ENCODE data around the gene OSM. TPM values are rescaled to one million over a fixed set of nuclear protein-coding genes. Genes with fewer than 3 reads are reported as not detected.

OSM gene
- total RNA-seq, 1 donor from 2014 or later, result not detected

DNA sequence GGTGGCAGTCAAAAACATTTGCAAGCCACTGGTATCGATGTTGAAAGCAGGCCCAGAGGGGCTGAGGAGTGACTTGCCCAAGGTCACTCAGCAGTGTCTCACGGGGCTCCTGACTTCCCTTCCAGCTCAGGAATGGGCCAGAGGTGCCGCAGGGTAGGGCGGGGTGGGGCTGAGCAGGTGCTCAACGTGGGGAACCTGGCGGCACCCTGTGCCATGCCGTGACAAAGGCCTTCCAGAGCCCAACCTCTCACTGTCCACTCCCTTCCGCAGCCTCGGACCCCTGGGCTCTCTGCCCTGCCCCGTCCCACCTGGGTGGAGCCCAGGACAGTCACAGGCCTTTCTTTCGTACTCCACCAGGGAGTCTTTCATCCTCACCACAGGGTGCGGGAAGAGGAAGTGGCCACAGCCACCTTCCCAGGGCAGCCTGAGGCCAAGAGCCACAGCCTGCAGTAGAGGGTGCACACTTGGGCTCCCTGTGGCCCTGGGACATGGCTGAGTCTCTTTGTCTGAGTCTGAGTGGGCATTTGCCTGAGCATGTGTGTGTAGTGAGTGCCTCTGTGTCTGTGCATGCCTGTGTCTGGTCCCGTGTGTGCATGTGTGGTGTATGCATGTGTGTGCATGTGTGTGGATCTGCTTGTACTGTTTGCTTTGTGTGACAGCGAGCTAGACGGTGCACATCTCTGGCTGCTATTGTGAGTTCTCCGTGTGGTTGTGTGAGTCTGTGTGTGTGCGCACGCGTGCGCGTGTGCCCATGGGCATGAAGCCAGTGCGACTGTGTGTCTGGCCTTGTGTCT, 14.0 kb downstream of the OSM start:
- DNase-seq (ENCODE audit: low read depth), result no peak
- H3K36me3 ChIP-seq (ENCODE audit: control insufficient read depth, insufficient read depth, low read length), result peaks cover 4% of the 10 kb centered on the region
- no peak overlapping the region for H3K4me3 ChIP-seq (ENCODE audit: low read depth, low read length)
- TF ChIP-seq, protein P1, sequence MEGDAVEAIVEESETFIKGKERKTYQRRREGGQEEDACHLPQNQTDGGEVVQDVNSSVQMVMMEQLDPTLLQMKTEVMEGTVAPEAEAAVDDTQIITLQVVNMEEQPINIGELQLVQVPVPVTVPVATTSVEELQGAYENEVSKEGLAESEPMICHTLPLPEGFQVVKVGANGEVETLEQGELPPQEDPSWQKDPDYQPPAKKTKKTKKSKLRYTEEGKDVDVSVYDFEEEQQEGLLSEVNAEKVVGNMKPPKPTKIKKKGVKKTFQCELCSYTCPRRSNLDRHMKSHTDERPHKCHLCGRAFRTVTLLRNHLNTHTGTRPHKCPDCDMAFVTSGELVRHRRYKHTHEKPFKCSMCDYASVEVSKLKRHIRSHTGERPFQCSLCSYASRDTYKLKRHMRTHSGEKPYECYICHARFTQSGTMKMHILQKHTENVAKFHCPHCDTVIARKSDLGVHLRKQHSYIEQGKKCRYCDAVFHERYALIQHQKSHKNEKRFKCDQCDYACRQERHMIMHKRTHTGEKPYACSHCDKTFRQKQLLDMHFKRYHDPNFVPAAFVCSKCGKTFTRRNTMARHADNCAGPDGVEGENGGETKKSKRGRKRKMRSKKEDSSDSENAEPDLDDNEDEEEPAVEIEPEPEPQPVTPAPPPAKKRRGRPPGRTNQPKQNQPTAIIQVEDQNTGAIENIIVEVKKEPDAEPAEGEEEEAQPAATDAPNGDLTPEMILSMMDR (IDR thresholded peaks at IDR 0.05; ENCODE audit: insufficient read depth, low read length, poor library complexity, severe bottlenecking), result no peak
- H3K27me3 ChIP-seq (ENCODE audit: control insufficient read depth, insufficient read depth, low read length), result no peaks in the 10 kb centered on the region

DNA sequence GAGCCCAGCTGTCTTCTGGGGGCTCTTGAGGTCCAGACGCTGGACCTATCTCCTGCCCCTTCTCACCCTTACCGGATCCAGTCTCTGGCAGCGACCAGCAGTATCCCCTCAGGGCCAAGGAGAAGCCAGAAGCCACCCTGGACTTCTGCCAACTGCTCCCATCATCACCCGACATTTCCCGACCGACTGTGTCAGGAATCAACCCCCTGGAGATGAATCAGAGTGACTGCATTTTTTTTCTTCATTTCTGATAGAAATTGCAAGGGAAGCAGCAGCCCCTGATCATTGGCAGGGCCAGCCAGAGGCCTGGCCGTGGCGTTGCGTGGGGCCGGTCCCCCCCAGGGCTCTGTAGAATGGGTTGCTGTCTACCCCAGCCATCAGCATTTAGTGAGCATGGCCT, 14.9 kb downstream of the OSM start:
- no peak for DNase-seq (ENCODE audit: low read depth)
- H3K36me3 ChIP-seq (ENCODE audit: control insufficient read depth, insufficient read depth, low read length), result peaks cover 4% of the 10 kb centered on the region
- no peak overlapping the region for H3K4me3 ChIP-seq (ENCODE audit: low read depth, low read length)
- TF ChIP-seq, protein P1 (IDR thresholded peaks at IDR 0.05; ENCODE audit: insufficient read depth, low read length, poor library complexity, severe bottlenecking), result no peak
- no peaks in the 10 kb centered on the region for H3K27me3 ChIP-seq (ENCODE audit: control insufficient read depth, insufficient read depth, low read length)

DNA sequence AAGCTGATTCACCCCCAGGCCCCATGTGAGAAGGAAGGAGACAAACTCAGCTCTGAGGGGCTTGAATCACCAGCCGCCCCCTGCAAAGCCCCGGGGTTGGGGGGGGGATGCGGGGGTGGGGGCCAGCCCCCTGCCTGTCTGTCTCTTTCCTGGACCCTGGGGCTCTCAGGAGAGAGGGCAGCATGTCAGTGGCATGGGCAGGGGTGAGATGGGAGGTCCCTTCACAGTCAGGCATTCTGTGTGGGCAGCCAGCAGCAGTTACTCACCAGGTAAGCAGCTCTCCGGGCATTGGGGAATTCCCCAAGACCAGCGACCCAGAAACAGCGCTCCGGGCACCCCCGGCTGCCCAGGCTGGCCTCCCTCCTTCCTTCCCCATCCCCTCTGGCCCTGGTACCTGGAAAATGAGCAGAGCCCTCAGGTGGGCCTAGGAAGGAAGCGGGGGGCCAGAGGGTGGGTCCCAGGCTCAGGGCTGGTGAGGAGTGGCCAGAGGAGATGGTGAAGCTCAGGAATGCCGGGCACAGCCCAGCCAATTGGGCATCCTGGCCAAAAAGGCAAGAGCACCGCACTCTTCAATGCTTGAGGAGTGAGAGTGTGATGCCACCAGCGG, 15.9 kb downstream of the OSM start:
- TF ChIP-seq, protein P1 (IDR thresholded peaks at IDR 0.05; ENCODE audit: insufficient read depth, low read length, poor library complexity, severe bottlenecking), result no peak

DNA sequence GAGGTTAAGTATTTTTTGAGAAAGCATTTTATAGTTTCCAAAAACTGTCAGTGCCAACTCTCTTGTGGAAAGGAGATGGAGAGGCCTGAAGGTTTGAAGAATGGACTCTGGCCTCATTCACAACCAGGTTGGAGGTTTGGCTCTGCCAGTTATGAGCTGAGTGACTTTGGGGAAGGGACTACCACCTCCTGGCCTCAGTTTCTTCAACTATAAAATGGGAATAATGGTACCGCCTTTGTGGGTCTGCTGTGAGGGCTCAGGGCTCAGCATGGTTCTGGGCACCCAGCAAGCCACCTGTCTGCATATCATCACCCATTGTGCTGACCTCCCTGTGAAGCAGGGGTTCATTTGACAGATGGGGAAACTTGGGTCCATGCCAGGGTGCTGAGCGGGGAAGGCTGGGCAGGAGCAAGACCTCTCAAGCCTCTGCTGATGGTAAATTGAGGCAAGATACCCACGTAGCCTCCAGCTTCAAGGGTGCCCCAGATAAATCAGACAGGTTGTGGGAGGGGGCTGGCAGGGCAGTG, 16.5 kb downstream of the OSM start:
- Histone ChIP-seq H3K27me3 (ENCODE audit: control insufficient read depth, insufficient read depth, low read length) (no peaks in the 10 kb centered on the region), H3K4me3 (ENCODE audit: low read depth, low read length) (no peak overlapping the region), H3K36me3 (ENCODE audit: control insufficient read depth, insufficient read depth, low read length) (peaks cover 4% of the 10 kb centered on the region)
- TF ChIP-seq, protein P1 (IDR thresholded peaks at IDR 0.05; ENCODE audit: insufficient read depth, low read length, poor library complexity, severe bottlenecking), result no peak
- no peak for DNase-seq (ENCODE audit: low read depth)

More for the DNA sequence above, 15.9 kb downstream of the OSM start:
- no peaks in the 10 kb centered on the region for H3K27me3 ChIP-seq (ENCODE audit: control insufficient read depth, insufficient read depth, low read length)
- no peak overlapping the region for H3K4me3 ChIP-seq (ENCODE audit: low read depth, low read length)
- H3K36me3 ChIP-seq (ENCODE audit: control insufficient read depth, insufficient read depth, low read length), result peaks cover 4% of the 10 kb centered on the region
- DNase-seq (ENCODE audit: low read depth), result peak; percentile 92

DNA sequence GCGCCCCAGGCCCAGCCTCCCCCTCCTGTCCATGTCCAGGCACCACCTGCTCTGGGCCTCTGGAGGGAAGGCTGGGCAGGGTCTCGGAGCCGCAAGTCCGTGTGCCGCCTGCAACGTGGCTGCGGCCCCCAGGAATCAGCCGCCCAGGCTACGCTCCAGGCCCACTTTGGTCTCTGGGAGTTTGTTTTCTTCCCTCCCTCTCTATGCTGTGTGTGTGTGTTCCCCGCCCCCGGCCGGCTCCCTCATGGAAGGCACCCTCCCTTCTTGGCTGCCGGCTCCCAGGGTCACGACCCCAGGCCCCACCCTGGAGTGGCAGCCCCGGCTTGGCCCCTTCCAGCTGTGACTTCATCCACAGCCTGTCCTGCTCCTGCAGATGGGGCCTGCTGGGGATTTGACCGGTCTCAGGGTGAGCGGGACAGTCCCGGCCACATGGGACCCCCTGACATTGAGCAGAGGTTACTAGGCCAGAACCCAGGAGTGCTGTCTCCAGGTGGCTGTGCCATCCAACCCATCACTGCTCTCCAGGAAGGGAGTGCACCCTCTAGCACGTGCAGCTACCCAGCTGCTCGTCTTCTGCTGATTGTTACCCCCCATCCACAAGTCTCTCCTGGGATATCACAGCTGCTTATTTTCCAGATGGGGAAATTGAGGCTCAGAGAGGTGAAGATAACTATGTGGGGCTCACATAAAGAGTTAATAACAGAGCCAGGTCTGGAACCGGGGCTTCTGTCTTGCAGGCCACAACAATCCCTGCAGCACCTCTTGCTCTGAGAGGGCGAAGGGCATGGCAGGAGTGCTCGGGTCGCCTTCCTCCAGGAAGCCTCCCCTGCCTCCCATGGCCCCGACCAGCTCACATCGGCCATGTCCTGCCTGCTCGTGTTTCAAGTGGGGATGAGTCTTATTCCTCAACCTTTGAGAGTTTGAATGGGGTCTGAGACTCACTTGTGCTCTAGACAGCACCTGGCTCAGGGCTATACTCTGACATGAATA, 17.3 kb downstream of the OSM start:
- no peaks in the 10 kb centered on the region for H3K27me3 ChIP-seq (ENCODE audit: control insufficient read depth, insufficient read depth, low read length)
- H3K4me3 ChIP-seq (ENCODE audit: low read depth, low read length), result no peak overlapping the region
- DNase-seq (ENCODE audit: low read depth), result no peak
- TF ChIP-seq, protein P1 (IDR thresholded peaks at IDR 0.05; ENCODE audit: insufficient read depth, low read length, poor library complexity, severe bottlenecking), result no peak
- peaks cover 4% of the 10 kb centered on the region for H3K36me3 ChIP-seq (ENCODE audit: control insufficient read depth, insufficient read depth, low read length)
